ENCODE data around the gene IL1B. TPM values are rescaled to one million over a fixed set of nuclear protein-coding genes. Genes with fewer than 3 reads are reported as not detected.

IL1B gene
- total RNA-seq, 1 donor from 2014 or later = 2.5 TPM

- no peaks in the 10 kb centered on the region for H3K36me3 ChIP-seq
- H3K27ac ChIP-seq = no peak overlapping the region
- H3K4me3 ChIP-seq = no peak overlapping the region
- no peak for DNase-seq (ENCODE audit: extremely low spot score in 2 of 2)
- H3K9me3 ChIP-seq = no peaks in the 10 kb centered on the region
- no peaks in the 10 kb centered on the region for H3K4me1 ChIP-seq
- intact Hi-C loops (cut with DNase I) = no loop called here
- H3K27me3 ChIP-seq = no peaks in the 10 kb centered on the region
- no peak for TF ChIP-seq POLR2AphosphoS5 (IDR thresholded peaks at IDR 0.05; ENCODE audit: insufficient read depth in 1 of 2, low read depth in 1 of 2)
- no peak for TF ChIP-seq CTCF (IDR thresholded peaks at IDR 0.05)
- no peak for TF ChIP-seq POLR2A (IDR thresholded peaks at IDR 0.05)
Observed at GRCh38 chr2:112825706-112826105, 10.9 kb downstream of the IL1B start.

- Histone ChIP-seq H3K4me3 (no peak overlapping the region), H3K4me1 (no peaks in the 10 kb centered on the region), H3K36me3 (no peaks in the 10 kb centered on the region), H3K9me3 (no peaks in the 10 kb centered on the region), H3K27me3 (no peaks in the 10 kb centered on the region), H3K27ac (no peak overlapping the region)
- intact Hi-C loops (cut with DNase I) = no loop called here
- TF ChIP-seq CTCF (IDR thresholded peaks at IDR 0.05) = no peak
- TF ChIP-seq POLR2AphosphoS5 (IDR thresholded peaks at IDR 0.05; ENCODE audit: insufficient read depth in 1 of 2, low read depth in 1 of 2) = no peak
- no peak for TF ChIP-seq POLR2A (IDR thresholded peaks at IDR 0.05)
- no peak for DNase-seq (ENCODE audit: extremely low spot score in 2 of 2)
Observed at GRCh38 chr2:112824694-112825085, 11.9 kb downstream of the IL1B start.

GRCh38 chr2:112821682-112822081 lies 14.9 kb downstream of the IL1B start:
- no peak overlapping the region for H3K27ac ChIP-seq
- no peaks in the 10 kb centered on the region for H3K27me3 ChIP-seq
- H3K4me1 ChIP-seq = no peaks in the 10 kb centered on the region
- TF ChIP-seq POLR2A (IDR thresholded peaks at IDR 0.05) = no peak
- TF ChIP-seq CTCF (IDR thresholded peaks at IDR 0.05) = no peak
- no peak for TF ChIP-seq POLR2AphosphoS5 (IDR thresholded peaks at IDR 0.05; ENCODE audit: insufficient read depth in 1 of 2, low read depth in 1 of 2)
- H3K9me3 ChIP-seq = no peaks in the 10 kb centered on the region
- no peaks in the 10 kb centered on the region for H3K36me3 ChIP-seq
- DNase-seq (ENCODE audit: extremely low spot score in 2 of 2) = no peak
- intact Hi-C loops (cut with DNase I) = no loop called here
- H3K4me3 ChIP-seq = no peak overlapping the region

- Histone ChIP-seq H3K4me3 (no peak overlapping the region), H3K4me1 (no peaks in the 10 kb centered on the region), H3K27ac (no peak overlapping the region), H3K27me3 (no peaks in the 10 kb centered on the region), H3K9me3 (no peaks in the 10 kb centered on the region), H3K36me3 (no peaks in the 10 kb centered on the region)
- TF ChIP-seq CTCF (IDR thresholded peaks at IDR 0.05) = no peak
- TF ChIP-seq POLR2A (IDR thresholded peaks at IDR 0.05) = no peak
- TF ChIP-seq POLR2AphosphoS5 (IDR thresholded peaks at IDR 0.05; ENCODE audit: insufficient read depth in 1 of 2, low read depth in 1 of 2) = no peak
- intact Hi-C loops (cut with DNase I) = no loop called here
- no peak for DNase-seq (ENCODE audit: extremely low spot score in 2 of 2)
Observed at GRCh38 chr2:112821142-112821541, 15.4 kb downstream of the IL1B start.

- DNase-seq (ENCODE audit: extremely low spot score in 2 of 2) = no peak
- intact Hi-C loops (cut with DNase I) = no loop called here
- no peaks in the 10 kb centered on the region for H3K4me1 ChIP-seq
- H3K36me3 ChIP-seq = no peaks in the 10 kb centered on the region
- H3K27ac ChIP-seq = no peak overlapping the region
- no peaks in the 10 kb centered on the region for H3K27me3 ChIP-seq
- no peak for TF ChIP-seq CTCF (IDR thresholded peaks at IDR 0.05)
- no peak for TF ChIP-seq POLR2A (IDR thresholded peaks at IDR 0.05)
- TF ChIP-seq POLR2AphosphoS5 (IDR thresholded peaks at IDR 0.05; ENCODE audit: insufficient read depth in 1 of 2, low read depth in 1 of 2) = no peak
- H3K9me3 ChIP-seq = no peaks in the 10 kb centered on the region
- no peak overlapping the region for H3K4me3 ChIP-seq
Observed at GRCh38 chr2:112820343-112820742, 16.2 kb downstream of the IL1B start.
